Sigmoid colon (tissue), 4 donors: ENCODE data around the gene KLK10.

ENCODE experiments used
- CTCF ChIP-seq, 4 experiments: fragments of 450-650 bp in 3 of 4; fragments of 200-600 bp in 1 of 4; IDR thresholded peaks; one replicate each; pipeline ENCODE4 v1.5.1; 2016 to 2019; ENCODE audit warnings: antibody characterized with exemption in 4 of 4, mild to moderate bottlenecking in 3 of 4, moderate library complexity in 2 of 4
- EP300 ChIP-seq, 4 donors: sonication (generic); formaldehyde crosslinking; IDR thresholded peaks; one replicate each; pipeline ENCODE4 v1.6.1; 2017; ENCODE audit warnings: antibody characterized with exemption in 4 of 4
- POLR2A ChIP-seq, 2 donors: fragments of 450-650 bp; IDR thresholded peaks; one replicate each; pipeline ENCODE4 v1.6.1; 2016; ENCODE audit warnings: antibody characterized with exemption in 2 of 2, mild to moderate bottlenecking in 2 of 2, moderate library complexity in 2 of 2

DNA sequence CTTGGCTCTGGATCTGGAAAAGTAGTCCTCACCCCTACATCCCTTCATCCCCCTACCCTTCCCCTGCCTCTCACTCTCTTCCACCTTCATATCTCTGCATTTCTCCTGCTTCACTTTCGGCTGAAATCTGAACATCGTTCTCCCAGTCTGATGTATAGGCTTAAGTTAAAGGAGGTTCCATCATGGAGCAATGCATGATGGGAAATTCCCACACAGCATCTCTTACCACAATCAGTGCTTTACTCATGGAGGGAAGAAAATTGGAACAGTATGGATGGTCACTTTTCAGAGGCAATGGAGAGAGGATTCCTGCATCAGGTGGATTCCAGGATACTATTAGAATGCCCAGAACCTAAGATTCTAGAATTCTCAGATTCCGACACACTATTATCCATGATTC lies 12.0 kb downstream of the KLK10 start:
- TF ChIP-seq CTCF (IDR thresholded peaks at IDR 0.05) (no peak), POLR2A (IDR thresholded peaks at IDR 0.05) (no peak), EP300 (IDR thresholded peaks at IDR 0.05) (no peak)
